Brain microvascular endothelial cell (primary cell): ENCODE results near the gene SAMMSON.

Experiments used
- DNase-seq: peaks from one replicate; pipeline ENCODE4 v3.0.0-alpha.2; 2020
- H3K27ac ChIP-seq: fragments of 250-450 bp; sonication (Bioruptor Pico); 2 replicates; pipeline ENCODE4 v1.5.1; 2020; ENCODE audit warnings: mild to moderate bottlenecking, moderate library complexity
- H3K27me3 ChIP-seq: fragments of 250-450 bp; sonication (Bioruptor Pico); replicated peaks from 2 replicates; pipeline ENCODE4 v1.5.1; 2020; ENCODE audit warnings: mild to moderate bottlenecking
- H3K36me3 ChIP-seq: fragments of 250-450 bp; sonication (Bioruptor Pico); replicated peaks from 2 replicates; pipeline ENCODE4 v1.5.1; 2020; ENCODE audit warnings: mild to moderate bottlenecking
- H3K4me3 ChIP-seq: 2 replicates; pipeline ENCODE4 v1.5.1; 2011; ENCODE audit warnings: low read depth, mild to moderate bottlenecking, control low read depth, low read length, moderate library complexity
- in situ Hi-C: cut with HindIII; loops from 2 replicates; pipeline ENCODE4 v1.10.0; 2017; ENCODE audit warnings: low sequenced_read_pairs, low pct_ligation_motif_present
- TF ChIP-seq, protein P1 (sequence below): IDR thresholded peaks from 2 replicates; pipeline ENCODE4 v1.5.1; 2011; ENCODE audit warnings: low read depth, mild to moderate bottlenecking, moderate library complexity, low read length, control low read depth, inconsistent platforms; ENCODE audit errors: missing control alignments

The SAMMSON gene

DNA sequence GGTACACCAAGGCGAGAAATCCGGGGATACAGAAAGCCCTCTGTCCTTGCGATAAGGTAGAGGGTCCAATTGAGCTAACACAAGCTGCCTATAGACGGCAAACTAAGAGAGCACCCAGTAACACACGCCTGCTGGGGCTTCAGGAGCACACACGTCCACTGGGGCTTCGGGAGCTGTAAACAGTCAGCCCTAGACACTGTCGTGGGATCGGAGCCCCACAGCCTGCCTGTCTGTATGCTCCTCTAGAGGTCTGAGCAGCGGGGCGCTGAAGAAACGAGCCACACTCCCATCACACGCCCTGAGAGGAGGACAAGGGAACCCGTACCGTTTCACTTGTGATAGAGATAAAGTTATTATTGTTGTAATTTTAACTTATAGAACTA is 486 bp downstream of the SAMMSON start:
- DNase-seq, result no peak
- H3K4me3 ChIP-seq, result no peak overlapping the region
- no peaks in the 10 kb centered on the region for H3K36me3 ChIP-seq
- no peaks in the 10 kb centered on the region for H3K27me3 ChIP-seq
- TF ChIP-seq, protein P1, sequence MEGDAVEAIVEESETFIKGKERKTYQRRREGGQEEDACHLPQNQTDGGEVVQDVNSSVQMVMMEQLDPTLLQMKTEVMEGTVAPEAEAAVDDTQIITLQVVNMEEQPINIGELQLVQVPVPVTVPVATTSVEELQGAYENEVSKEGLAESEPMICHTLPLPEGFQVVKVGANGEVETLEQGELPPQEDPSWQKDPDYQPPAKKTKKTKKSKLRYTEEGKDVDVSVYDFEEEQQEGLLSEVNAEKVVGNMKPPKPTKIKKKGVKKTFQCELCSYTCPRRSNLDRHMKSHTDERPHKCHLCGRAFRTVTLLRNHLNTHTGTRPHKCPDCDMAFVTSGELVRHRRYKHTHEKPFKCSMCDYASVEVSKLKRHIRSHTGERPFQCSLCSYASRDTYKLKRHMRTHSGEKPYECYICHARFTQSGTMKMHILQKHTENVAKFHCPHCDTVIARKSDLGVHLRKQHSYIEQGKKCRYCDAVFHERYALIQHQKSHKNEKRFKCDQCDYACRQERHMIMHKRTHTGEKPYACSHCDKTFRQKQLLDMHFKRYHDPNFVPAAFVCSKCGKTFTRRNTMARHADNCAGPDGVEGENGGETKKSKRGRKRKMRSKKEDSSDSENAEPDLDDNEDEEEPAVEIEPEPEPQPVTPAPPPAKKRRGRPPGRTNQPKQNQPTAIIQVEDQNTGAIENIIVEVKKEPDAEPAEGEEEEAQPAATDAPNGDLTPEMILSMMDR, result no peak
- in situ Hi-C loops, result no loop called here
- no peak overlapping the region for H3K27ac ChIP-seq

DNA sequence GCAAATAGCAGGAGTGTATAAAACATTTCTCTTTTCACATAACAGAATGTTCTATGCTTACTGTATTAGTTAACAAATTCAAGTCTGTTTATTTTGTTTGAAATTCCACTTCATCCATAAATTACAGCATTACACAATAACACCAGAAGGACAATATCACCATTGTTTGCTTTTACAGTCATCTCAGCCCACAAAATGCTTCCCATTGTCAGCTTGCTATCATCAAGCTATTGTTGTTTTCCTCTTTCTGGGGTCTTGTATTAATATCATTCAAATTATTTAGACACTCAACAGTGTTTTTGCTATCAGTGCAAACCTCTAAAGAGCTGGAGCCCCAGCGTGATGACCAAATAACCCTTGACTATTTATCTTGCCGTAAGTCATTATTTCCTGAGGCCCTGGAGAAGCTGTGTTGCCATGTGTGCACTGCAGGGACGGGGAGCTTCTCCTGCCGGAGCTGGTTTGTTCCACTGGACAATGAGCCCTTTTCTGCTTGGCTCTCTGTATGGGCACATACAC is 1.1 kb downstream of the SAMMSON start:
- TF ChIP-seq, protein P1, result no peak
- H3K27ac ChIP-seq, result no peak overlapping the region
- no peaks in the 10 kb centered on the region for H3K36me3 ChIP-seq

DNA sequence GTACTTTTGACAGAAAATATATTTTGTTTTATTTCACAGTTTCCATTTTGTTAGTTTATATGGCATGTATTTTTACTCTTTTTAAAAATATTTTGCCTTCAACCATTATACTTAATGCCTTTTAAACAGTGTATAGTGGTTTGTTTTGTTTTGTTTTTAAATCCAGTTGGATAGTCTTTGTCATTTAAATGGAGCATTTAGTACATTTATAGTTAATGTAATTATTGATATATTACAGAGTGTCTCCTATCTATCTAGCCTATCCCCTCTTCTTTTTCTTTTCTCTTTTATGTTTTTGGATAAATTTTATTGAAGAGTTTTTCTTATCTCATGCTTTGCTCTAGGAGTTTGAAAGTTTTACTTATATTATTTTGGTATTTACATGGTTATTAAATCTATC is 3.6 kb downstream of the SAMMSON start:
- TF ChIP-seq, protein P1, result no peak
- Histone ChIP-seq H3K27me3 (no peaks in the 10 kb centered on the region), H3K27ac (no peak overlapping the region), H3K36me3 (no peaks in the 10 kb centered on the region), H3K4me3 (no peak overlapping the region)
- no peak for DNase-seq
- in situ Hi-C loops, result no loop called here

More for the DNA sequence above, 1.1 kb downstream of the SAMMSON start:
- in situ Hi-C loops, result no loop called here
- no peaks in the 10 kb centered on the region for H3K27me3 ChIP-seq
- DNase-seq, result no peak
- H3K4me3 ChIP-seq, result no peak overlapping the region

DNA sequence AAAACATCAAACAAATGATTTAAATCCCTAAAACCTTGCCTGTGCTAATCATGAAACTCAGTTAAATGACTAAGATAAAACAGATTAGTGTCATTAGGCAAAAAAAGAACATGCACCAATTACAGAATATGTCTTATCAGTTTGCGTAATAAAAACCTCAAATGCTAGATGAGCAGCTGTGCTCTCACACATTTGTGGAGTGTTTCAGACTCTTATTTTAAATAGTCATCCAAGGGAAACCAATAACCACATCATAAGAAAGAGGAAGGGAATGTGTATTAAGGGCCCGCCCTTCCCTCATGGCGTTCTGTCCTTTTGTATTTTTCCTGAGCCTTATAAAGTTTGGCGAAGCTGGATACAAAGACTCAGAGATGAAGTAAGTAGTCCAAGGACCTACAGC is 6.6 kb downstream of the SAMMSON start:
- in situ Hi-C loops, result no loop called here
- DNase-seq, result no peak
- Histone ChIP-seq H3K36me3 (no peaks in the 10 kb centered on the region), H3K4me3 (no peak overlapping the region), H3K27me3 (no peaks in the 10 kb centered on the region), H3K27ac (no peak overlapping the region)
- TF ChIP-seq, protein P1, result no peak

DNA sequence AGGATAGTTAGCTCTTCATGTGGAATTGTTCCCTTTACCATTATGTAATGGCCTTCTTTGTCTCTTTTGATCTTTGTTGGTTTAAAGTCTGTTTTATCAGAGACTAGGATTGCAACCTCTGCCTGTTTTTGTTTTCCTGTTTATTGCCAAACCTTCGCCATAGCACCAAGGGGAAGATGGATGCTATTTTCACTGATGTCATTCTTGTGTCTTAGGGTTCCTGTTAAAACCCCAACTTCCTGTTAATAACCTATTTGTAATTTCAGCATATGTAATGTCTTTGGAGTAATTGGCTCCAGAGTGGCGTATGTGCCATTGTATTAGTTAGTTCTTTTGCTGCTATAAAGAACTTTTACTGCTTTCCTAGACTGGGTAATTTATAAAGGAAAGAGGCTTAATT is 10.8 kb downstream of the SAMMSON start:
- H3K4me3 ChIP-seq, result no peak overlapping the region
- no peak for DNase-seq
- TF ChIP-seq, protein P1, result no peak
- H3K27ac ChIP-seq, result no peak overlapping the region
- in situ Hi-C loops, result no loop called here
- no peaks in the 10 kb centered on the region for H3K36me3 ChIP-seq
- H3K27me3 ChIP-seq, result no peaks in the 10 kb centered on the region

DNA sequence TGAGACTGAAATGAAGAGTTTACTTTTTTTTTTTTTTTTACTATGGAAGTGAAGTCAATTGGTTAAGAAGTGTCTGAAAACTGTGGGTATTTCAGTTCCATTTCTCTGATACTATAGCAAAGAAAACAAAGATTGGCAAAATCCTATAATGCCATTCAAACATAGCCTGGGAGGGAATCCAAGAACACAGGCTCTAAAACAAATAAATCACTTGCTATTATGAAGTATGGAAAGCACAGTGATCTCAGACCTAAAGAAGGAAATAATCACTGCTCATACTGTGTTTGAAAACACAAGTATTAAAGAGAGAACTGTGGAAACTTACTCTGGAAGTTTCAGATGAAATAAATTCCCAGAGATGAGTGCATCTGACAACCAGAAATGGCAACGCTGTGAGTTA is 12.0 kb downstream of the SAMMSON start:
- in situ Hi-C loops, result no loop called here
- Histone ChIP-seq H3K27ac (no peak overlapping the region), H3K36me3 (no peaks in the 10 kb centered on the region), H3K27me3 (no peaks in the 10 kb centered on the region), H3K4me3 (no peak overlapping the region)
- DNase-seq, result no peak
- TF ChIP-seq, protein P1, result no peak
